HepG2 (cell line): ENCODE measurements around the gene HLF. TPM values are rescaled to one million over a fixed set of nuclear protein-coding genes. Genes with fewer than 3 reads are reported as not detected.

Experiments
- AHR ChIP-seq: IDR thresholded peaks from 2 replicates; pipeline ENCODE4 v1.6.1; 2018; ENCODE audit warnings: missing genetic modification reagents, missing compliant biosample characterization
- ELK4 ChIP-seq: sonication (generic); formaldehyde crosslinking; IDR thresholded peaks from 2 replicates; pipeline ENCODE4 v1.9.0; 2021; ENCODE audit warnings: missing genetic modification reagents, borderline replicate concordance
- FOXO1 ChIP-seq: sonication (generic); formaldehyde crosslinking; IDR thresholded peaks from 2 replicates; pipeline ENCODE4 v1.4.0; 2020; ENCODE audit warnings: missing genetic modification reagents
- HMG20B ChIP-seq: conservative IDR thresholded peaks from 2 replicates; pipeline ENCODE4 v1.6.1; 2016; ENCODE audit warnings: missing genetic modification reagents, missing compliant biosample characterization
- JARID2 ChIP-seq: sonication (generic); formaldehyde crosslinking; IDR thresholded peaks from 2 replicates; pipeline ENCODE4 v1.8.1; 2023; ENCODE audit warnings: missing genetic modification reagents, inconsistent platforms; ENCODE audit not compliant: insufficient replicate concordance
- MTA1 ChIP-seq: sonication (generic); formaldehyde crosslinking; IDR thresholded peaks from 2 replicates; pipeline ENCODE4 v1.4.0; 2020; ENCODE audit warnings: missing genetic modification reagents, mild to moderate bottlenecking, borderline replicate concordance
- NCOR1 ChIP-seq: fragments of 200-600 bp; sonication (generic); IDR thresholded peaks from 2 replicates; pipeline ENCODE4 v1.7.0; 2017; ENCODE audit warnings: antibody characterized with exemption, low read length, borderline replicate concordance
- NFIB ChIP-seq: sonication (generic); formaldehyde crosslinking; IDR thresholded peaks from 2 replicates; pipeline ENCODE4 v1.9.0; 2021; ENCODE audit warnings: missing genetic modification reagents, mild to moderate bottlenecking, borderline replicate concordance
- SNAPC5 ChIP-seq: sonication (generic); formaldehyde crosslinking; IDR thresholded peaks from 2 replicates; pipeline ENCODE4 v1.8.1; 2023; ENCODE audit warnings: mild to moderate bottlenecking, missing genetic modification reagents, borderline replicate concordance
- ZNF430 ChIP-seq: sonication (generic); formaldehyde crosslinking; IDR thresholded peaks from 2 replicates; pipeline ENCODE4 v1.9.0; 2021; ENCODE audit warnings: mild to moderate bottlenecking, missing genetic modification reagents
- polyA plus RNA-seq, 8 experiments: library from polyadenylated mRNA; depleted of rRNA in 3 of 8; stranded (reverse) in 7 of 8; unstranded in 1 of 8; fragments of >200 nt; fragmentation: Illumina TruSeq in 4 of 8; extraction: Trizol in 4 of 8; gene quantifications; 2 replicates each; pipeline versions ENCODE4 v1.2.1 to v1.2.3, GENCODE V29; 2011 to 2016; ENCODE audit warnings: low read depth in 4 of 8, missing spikeins in 1 of 8, mixed read lengths in 1 of 8; ENCODE audit not compliant: insufficient read depth in 1 of 8
- total RNA-seq, 5 experiments: library from RNA; depleted of rRNA; stranded (reverse); fragments of >200 nt; fragmentation: Illumina TruSeq; extraction: Trizol; gene quantifications; 2 replicates each; pipeline ENCODE4 v1.2.3, GENCODE V29; 2016; ENCODE audit warnings: low read depth in 1 of 5
- TF ChIP-seq, protein P1 (sequence below): IDR thresholded peaks from 2 replicates; pipeline ENCODE4 v1.6.1; 2016; ENCODE audit warnings: low read depth
- TF ChIP-seq, protein P2 (sequence below): sonication (generic); formaldehyde crosslinking; conservative IDR thresholded peaks from 2 replicates; pipeline ENCODE4 v1.4.0; 2020; ENCODE audit warnings: mild to moderate bottlenecking, missing genetic modification reagents, moderate library complexity
- TF ChIP-seq, protein P3 (sequence below): sonication (generic); formaldehyde crosslinking; IDR thresholded peaks from 2 replicates; pipeline ENCODE4 v1.4.0; 2020; ENCODE audit warnings: mild to moderate bottlenecking, missing genetic modification reagents

HLF gene
- total and polyA plus RNA-seq, 2 of the 13 experiments (the other 11 are each of a cell fraction or from before 2014, with no cell fraction given) = 202 to 346 TPM

GRCh38 chr17:55284001-55284884 lies 19.5 kb downstream of the HLF start (continued):
- TF ChIP-seq HMG20B (peak; percentile 79), NCOR1 (peak; percentile 81), MTA1 (CRISPR knock-in tag) (peak; percentile 63), NFIB (CRISPR knock-in tag) (no peak), SNAPC5 (no peak), JARID2 (CRISPR knock-in tag) (no peak), FOXO1 (CRISPR knock-in tag) (peak; percentile 98), ZNF430 (CRISPR knock-in tag) (peak; percentile 92; the same call in 1 of the 2 replicates), ELK4 (CRISPR knock-in tag) (no peak), AHR (CRISPR knock-in tag) (no peak)
- TF ChIP-seq, protein P1, sequence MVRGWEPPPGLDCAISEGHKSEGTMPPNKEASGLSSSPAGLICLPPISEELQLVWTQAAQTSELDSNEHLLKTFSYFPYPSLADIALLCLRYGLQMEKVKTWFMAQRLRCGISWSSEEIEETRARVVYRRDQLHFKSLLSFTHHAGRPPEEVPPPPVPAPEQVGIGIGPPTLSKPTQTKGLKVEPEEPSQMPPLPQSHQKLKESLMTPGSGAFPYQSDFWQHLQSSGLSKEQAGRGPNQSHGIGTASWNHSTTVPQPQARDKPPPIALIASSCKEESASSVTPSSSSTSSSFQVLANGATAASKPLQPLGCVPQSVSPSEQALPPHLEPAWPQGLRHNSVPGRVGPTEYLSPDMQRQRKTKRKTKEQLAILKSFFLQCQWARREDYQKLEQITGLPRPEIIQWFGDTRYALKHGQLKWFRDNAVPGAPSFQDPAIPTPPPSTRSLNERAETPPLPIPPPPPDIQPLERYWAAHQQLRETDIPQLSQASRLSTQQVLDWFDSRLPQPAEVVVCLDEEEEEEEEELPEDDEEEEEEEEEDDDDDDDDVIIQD = peak; percentile 81; the same call in 1 of the 2 replicates
- TF ChIP-seq, protein P2, sequence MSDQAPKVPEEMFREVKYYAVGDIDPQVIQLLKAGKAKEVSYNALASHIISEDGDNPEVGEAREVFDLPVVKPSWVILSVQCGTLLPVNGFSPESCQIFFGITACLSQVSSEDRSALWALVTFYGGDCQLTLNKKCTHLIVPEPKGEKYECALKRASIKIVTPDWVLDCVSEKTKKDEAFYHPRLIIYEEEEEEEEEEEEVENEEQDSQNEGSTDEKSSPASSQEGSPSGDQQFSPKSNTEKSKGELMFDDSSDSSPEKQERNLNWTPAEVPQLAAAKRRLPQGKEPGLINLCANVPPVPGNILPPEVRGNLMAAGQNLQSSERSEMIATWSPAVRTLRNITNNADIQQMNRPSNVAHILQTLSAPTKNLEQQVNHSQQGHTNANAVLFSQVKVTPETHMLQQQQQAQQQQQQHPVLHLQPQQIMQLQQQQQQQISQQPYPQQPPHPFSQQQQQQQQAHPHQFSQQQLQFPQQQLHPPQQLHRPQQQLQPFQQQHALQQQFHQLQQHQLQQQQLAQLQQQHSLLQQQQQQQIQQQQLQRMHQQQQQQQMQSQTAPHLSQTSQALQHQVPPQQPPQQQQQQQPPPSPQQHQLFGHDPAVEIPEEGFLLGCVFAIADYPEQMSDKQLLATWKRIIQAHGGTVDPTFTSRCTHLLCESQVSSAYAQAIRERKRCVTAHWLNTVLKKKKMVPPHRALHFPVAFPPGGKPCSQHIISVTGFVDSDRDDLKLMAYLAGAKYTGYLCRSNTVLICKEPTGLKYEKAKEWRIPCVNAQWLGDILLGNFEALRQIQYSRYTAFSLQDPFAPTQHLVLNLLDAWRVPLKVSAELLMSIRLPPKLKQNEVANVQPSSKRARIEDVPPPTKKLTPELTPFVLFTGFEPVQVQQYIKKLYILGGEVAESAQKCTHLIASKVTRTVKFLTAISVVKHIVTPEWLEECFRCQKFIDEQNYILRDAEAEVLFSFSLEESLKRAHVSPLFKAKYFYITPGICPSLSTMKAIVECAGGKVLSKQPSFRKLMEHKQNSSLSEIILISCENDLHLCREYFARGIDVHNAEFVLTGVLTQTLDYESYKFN (CRISPR knock-in tag) = peak; percentile 93
- TF ChIP-seq, protein P3, sequence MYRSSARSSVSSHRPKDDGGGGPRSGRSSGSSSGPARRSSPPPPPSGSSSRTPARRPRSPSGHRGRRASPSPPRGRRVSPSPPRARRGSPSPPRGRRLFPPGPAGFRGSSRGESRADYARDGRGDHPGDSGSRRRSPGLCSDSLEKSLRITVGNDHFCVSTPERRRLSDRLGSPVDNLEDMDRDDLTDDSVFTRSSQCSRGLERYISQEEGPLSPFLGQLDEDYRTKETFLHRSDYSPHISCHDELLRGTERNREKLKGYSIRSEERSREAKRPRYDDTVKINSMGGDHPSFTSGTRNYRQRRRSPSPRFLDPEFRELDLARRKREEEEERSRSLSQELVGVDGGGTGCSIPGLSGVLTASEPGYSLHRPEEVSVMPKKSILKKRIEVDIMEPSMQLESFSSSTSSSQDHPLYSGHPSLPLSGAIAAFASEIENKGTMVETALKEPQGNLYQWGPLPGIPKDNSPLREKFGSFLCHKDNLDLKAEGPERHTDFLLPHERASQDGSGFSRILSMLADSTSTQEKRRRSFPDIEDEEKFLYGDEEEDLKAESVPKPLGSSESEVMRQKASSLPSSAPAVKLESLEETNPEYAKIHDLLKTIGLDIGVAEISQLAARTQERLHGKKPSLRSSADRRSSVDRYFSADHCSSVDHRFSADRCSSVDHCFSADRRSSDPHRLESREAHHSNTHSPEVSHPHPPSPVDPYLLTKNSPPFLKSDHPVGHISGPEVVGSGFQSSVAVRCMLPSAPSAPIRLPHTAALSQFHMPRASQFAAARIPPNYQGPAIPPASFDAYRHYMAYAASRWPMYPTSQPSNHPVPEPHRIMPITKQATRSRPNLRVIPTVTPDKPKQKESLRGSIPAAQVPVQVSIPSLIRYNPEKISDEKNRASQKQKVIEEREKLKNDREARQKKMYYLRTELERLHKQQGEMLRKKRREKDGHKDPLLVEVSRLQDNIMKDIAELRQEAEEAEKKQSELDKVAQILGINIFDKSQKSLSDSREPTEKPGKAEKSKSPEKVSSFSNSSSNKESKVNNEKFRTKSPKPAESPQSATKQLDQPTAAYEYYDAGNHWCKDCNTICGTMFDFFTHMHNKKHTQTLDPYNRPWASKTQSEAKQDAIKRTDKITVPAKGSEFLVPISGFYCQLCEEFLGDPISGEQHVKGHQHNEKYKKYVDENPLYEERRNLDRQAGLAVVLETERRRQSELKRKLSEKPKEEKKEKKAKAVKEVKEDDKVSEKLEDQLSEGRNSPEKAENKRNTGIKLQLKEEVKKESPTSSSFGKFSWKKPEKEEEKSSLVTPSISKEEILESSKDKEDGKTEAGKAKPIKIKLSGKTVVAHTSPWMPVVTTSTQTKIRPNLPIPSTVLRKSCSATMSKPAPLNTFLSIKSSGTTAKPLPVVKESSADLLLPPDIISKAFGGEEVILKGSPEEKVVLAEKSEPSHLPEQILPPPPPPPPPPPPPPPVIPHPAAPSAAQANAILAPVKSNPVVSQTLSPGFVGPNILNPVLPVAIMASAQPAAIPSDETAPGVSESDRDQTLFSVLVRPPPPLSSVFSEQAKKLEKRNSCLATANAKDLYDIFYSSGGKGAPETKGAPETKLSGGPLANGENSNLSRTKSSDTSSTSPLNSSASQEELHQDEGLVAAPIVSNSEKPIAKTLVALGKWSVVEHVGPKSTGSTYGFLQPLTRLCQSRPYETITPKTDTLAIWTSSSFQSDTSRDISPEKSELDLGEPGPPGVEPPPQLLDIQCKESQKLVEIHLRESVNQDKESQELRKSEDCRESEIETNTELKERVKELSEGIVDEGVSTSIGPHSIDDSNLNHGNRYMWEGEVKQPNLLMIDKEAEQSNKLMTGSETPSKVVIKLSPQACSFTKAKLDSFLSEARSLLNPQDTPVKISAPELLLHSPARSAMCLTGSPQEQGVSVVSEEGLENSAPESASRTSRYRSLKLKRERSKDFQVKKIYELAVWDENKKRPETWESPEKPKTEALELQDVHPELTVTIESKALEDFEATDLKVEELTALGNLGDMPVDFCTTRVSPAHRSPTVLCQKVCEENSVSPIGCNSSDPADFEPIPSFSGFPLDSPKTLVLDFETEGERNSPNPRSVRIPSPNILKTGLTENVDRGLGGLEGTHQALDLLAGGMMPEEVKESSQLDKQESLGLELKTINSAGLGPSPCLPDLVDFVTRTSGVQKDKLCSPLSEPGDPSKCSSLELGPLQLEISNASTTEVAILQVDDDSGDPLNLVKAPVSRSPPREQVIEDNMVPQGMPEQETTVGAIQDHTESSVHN (CRISPR knock-in tag) = peak; percentile 27; the same call in 1 of the 2 replicates
